A549 (cell line): ENCODE results near the gene TOP3B.

ENCODE experiments used
- BHLHE40 ChIP-seq: IDR thresholded peaks from 2 replicates; pipeline ENCODE4 v1.6.1; 2012; ENCODE audit warnings: low read depth, low read length, inconsistent platforms
- CBX8 ChIP-seq: fragments of 200-600 bp; sonication (generic); IDR thresholded peaks from 2 replicates; pipeline ENCODE4 v1.6.1; 2016
- CEBPB ChIP-seq, 2 experiments: fragments of >200 bp in 1 of 2; sonication (Bioruptor Twin) in 1 of 2; formaldehyde crosslinking in 1 of 2; IDR thresholded peaks; 2 replicates each; pipeline ENCODE4 v1.6.1; 2012 to 2016
- CHD4 ChIP-seq: fragments of 200-600 bp; sonication (generic); IDR thresholded peaks from 2 replicates; pipeline ENCODE4 v1.6.1; 2016; ENCODE audit warnings: antibody characterized with exemption, mild to moderate bottlenecking, borderline replicate concordance
- EP300 ChIP-seq, 2 experiments: fragments of >200 bp; sonication (Bioruptor Twin); formaldehyde crosslinking; IDR thresholded peaks; 2 replicates in 1 of 2; 3 replicates in 1 of 2; pipeline ENCODE4 v1.6.1; 2016 to 2017
- HDAC2 ChIP-seq: fragments of 200-600 bp; sonication (generic); IDR thresholded peaks from 2 replicates; pipeline ENCODE4 v1.6.1; 2016
- KDM1A ChIP-seq: fragments of 200-600 bp; sonication (generic); IDR thresholded peaks from 2 replicates; pipeline ENCODE4 v1.6.1; 2016; ENCODE audit warnings: low read depth, mild to moderate bottlenecking
- POLR2A ChIP-seq: IDR thresholded peaks from 2 replicates; pipeline ENCODE4 v1.6.1; 2012; ENCODE audit warnings: mild to moderate bottlenecking, low read length
- POLR2AphosphoS2 ChIP-seq: conservative IDR thresholded peaks from 2 replicates; pipeline ENCODE4 v1.6.1; 2012; ENCODE audit warnings: low read length, improper control_type of control experiment, inconsistent platforms
- RCOR1 ChIP-seq: fragments of 150-350 bp; IDR thresholded peaks from 2 replicates; pipeline ENCODE4 v1.6.1; 2014; ENCODE audit warnings: antibody characterized with exemption, low read length, low read depth
- TF ChIP-seq, protein P1 (sequence below): fragments of >200 bp; sonication (Bioruptor Twin); formaldehyde crosslinking; IDR thresholded peaks from 3 replicates; pipeline ENCODE4 v1.5.1; 2016
- TF ChIP-seq, protein P2 (sequence below): fragments of 250-450 bp; sonication (Bioruptor Pico); IDR thresholded peaks from 2 replicates; pipeline ENCODE4 v1.5.0; 2020; ENCODE audit warnings: low read depth, mild to moderate bottlenecking, moderate library complexity
- TF ChIP-seq, protein P3 (sequence below): fragments of 200-600 bp; sonication (generic); IDR thresholded peaks from 2 replicates; pipeline ENCODE4 v1.6.1; 2016; ENCODE audit warnings: antibody characterized with exemption, mild to moderate bottlenecking, moderate library complexity
- TF ChIP-seq, protein P4 (sequence below): IDR thresholded peaks from 2 replicates; pipeline ENCODE4 v1.6.1; 2012

DNA sequence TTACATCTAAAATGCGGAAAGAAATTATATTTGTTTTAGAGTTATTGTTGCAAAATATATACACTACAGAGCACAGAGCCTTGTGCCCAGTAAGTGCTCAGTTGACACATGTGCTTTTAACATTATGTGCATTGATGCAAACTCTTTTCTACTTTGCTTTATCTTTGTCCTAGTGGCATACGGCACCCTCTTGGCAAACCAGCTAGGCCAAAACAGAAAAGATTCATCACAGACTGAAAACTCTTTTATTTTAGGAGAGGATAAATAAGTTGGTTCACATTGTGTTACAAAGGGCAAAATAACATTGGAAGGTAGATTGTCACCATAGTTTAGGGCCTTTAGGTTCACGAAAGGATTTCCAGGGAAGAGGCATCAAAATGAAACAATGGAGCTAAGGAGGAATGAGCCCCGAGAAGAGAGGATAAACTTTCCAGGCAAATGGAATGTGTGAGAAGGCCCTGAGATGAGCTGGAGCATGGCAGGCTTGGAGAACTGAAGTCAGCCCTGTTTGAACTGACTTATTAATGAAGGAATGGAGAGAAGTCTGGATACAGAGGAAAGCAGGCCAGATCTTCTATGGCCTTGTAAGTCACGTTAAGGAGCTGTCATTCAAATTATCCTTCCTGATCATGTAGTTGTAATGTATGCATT lies 23.5 kb upstream of the TOP3B start:
- TF ChIP-seq POLR2A = no peak
- no peak for TF ChIP-seq EP300 (IDR thresholded peaks at IDR 0.05)
- no peak for TF ChIP-seq HDAC2
- TF ChIP-seq, protein P1, sequence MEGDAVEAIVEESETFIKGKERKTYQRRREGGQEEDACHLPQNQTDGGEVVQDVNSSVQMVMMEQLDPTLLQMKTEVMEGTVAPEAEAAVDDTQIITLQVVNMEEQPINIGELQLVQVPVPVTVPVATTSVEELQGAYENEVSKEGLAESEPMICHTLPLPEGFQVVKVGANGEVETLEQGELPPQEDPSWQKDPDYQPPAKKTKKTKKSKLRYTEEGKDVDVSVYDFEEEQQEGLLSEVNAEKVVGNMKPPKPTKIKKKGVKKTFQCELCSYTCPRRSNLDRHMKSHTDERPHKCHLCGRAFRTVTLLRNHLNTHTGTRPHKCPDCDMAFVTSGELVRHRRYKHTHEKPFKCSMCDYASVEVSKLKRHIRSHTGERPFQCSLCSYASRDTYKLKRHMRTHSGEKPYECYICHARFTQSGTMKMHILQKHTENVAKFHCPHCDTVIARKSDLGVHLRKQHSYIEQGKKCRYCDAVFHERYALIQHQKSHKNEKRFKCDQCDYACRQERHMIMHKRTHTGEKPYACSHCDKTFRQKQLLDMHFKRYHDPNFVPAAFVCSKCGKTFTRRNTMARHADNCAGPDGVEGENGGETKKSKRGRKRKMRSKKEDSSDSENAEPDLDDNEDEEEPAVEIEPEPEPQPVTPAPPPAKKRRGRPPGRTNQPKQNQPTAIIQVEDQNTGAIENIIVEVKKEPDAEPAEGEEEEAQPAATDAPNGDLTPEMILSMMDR = no peak
- TF ChIP-seq RCOR1 = no peak
- TF ChIP-seq CBX8 = no peak
- TF ChIP-seq, protein P2, sequence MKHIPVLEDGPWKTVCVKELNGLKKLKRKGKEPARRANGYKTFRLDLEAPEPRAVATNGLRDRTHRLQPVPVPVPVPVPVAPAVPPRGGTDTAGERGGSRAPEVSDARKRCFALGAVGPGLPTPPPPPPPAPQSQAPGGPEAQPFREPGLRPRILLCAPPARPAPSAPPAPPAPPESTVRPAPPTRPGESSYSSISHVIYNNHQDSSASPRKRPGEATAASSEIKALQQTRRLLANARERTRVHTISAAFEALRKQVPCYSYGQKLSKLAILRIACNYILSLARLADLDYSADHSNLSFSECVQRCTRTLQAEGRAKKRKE (CRISPR knock-in tag) = no peak
- TF ChIP-seq, protein P3, sequence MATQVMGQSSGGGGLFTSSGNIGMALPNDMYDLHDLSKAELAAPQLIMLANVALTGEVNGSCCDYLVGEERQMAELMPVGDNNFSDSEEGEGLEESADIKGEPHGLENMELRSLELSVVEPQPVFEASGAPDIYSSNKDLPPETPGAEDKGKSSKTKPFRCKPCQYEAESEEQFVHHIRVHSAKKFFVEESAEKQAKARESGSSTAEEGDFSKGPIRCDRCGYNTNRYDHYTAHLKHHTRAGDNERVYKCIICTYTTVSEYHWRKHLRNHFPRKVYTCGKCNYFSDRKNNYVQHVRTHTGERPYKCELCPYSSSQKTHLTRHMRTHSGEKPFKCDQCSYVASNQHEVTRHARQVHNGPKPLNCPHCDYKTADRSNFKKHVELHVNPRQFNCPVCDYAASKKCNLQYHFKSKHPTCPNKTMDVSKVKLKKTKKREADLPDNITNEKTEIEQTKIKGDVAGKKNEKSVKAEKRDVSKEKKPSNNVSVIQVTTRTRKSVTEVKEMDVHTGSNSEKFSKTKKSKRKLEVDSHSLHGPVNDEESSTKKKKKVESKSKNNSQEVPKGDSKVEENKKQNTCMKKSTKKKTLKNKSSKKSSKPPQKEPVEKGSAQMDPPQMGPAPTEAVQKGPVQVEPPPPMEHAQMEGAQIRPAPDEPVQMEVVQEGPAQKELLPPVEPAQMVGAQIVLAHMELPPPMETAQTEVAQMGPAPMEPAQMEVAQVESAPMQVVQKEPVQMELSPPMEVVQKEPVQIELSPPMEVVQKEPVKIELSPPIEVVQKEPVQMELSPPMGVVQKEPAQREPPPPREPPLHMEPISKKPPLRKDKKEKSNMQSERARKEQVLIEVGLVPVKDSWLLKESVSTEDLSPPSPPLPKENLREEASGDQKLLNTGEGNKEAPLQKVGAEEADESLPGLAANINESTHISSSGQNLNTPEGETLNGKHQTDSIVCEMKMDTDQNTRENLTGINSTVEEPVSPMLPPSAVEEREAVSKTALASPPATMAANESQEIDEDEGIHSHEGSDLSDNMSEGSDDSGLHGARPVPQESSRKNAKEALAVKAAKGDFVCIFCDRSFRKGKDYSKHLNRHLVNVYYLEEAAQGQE = no peak
- no peak for TF ChIP-seq CEBPB (IDR thresholded peaks at IDR 0.05)
- no peak for TF ChIP-seq KDM1A
- no peak for TF ChIP-seq CHD4
- TF ChIP-seq, protein P4, sequence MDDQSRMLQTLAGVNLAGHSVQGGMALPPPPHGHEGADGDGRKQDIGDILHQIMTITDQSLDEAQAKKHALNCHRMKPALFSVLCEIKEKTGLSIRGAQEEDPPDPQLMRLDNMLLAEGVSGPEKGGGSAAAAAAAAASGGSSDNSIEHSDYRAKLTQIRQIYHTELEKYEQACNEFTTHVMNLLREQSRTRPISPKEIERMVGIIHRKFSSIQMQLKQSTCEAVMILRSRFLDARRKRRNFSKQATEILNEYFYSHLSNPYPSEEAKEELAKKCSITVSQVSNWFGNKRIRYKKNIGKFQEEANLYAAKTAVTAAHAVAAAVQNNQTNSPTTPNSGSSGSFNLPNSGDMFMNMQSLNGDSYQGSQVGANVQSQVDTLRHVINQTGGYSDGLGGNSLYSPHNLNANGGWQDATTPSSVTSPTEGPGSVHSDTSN = no peak
- TF ChIP-seq POLR2AphosphoS2 = no peak
- TF ChIP-seq BHLHE40 = no peak
